Effector memory CD8-positive, alpha-beta T cell (primary cell): ENCODE measurements around the gene MAPK4.
"Not testable (repeated sequence)": the region's sequence is repeated elsewhere in the genome, so short reads cannot be mapped to it uniquely, and the experiment has no call there.

Experiments used
- ATAC-seq: fragments of 150-1000 bp; cut with Tn5 transposase; replicated peaks from 2 replicates; pipeline ENCODE4 v1.10.0; 2021; ENCODE audit warnings: mild to moderate bottlenecking, moderate library complexity
- DNase-seq, 3 experiments: peaks; one replicate each; pipeline ENCODE4 v3.0.0; 2021
- H3K27ac Mint-ChIP-seq, 2 donors: one replicate each; pipeline ENCODE4 v1.8.0; 2022; ENCODE audit warnings: mild to moderate bottlenecking in 2 of 2, mixed read lengths in 2 of 2, moderate library complexity in 2 of 2
- H3K27me3 Mint-ChIP-seq, 2 donors: one replicate each; pipeline ENCODE4 v1.8.0; 2022; ENCODE audit warnings: mixed read lengths in 2 of 2
- H3K36me3 Mint-ChIP-seq: one replicate; pipeline ENCODE4 v1.8.0; 2022; ENCODE audit warnings: mild to moderate bottlenecking, moderate library complexity, mixed read lengths; ENCODE audit not compliant: insufficient read depth
- H3K4me1 Mint-ChIP-seq, 2 donors: one replicate each; pipeline ENCODE4 v1.8.0; 2022; ENCODE audit warnings: low read depth in 2 of 2, mixed read lengths in 2 of 2
- H3K4me3 Mint-ChIP-seq, 2 donors: one replicate each; pipeline ENCODE4 v1.8.0; 2022; ENCODE audit warnings: mild to moderate bottlenecking in 2 of 2, mixed read lengths in 2 of 2, moderate library complexity in 2 of 2
- H3K9me3 Mint-ChIP-seq, 2 donors: one replicate each; pipeline ENCODE4 v1.8.0; 2022; ENCODE audit warnings: mixed read lengths in 2 of 2
- total RNA-seq, 9 experiments: gene quantifications; one replicate each; lab custom pipeline; 2026; lab: John Stamatoyannopoulos, UW

The MAPK4 gene
- total RNA-seq: 0 to 0.30 (median 0) reads per million in 9 experiments

DNA sequence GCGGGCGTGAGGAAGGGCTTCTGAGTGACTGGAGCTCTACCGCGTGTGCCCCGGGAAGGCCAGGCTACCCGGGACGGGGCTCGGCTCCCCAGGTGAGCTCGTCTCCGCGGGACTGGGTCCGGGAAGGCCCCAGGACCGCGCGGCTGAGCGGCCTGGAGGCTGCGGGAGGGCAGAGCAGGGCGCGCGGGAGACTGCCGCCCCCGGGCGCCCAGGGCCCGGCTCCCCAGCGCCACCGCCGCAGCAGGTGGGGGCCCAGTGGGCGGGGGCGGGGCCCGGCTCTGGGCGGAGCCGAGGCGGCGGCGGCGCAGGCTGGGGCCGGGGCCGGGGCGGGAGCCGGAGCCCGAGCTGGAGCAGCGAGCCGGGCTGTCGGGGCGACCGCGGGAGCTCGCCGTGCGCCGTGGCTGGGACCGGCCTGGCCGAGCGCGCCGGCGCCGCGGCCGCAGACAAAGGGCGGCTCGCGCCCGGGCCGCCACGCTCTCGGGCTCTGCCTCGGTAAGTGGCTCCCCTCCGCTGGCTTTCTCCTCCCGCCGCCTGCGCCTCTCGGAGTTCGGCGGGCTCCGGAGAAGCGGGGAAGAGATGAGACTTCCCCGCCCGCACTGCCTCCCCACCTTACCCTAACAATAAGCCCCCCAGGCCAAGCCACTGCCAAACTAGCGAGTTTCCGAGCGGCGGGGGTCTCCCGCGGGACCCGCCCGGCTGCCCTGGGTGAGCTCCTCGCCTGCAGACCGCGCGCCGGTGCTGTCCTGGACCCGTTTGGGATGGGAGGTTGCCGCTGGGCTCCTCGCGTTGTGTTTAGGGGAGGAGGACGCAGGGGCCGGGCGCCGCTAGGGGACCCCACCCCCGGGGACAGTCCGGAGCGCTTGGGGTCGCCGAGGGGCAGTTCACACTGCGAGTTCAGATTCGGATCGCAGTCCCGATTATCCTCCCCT, at the start of gene MAPK4:
Gene MAPK4 (plus strand): TSS at position 336 of the 929 bp plus-strand sequence. CDS start 103,872 bp downstream, outside the sequence.
- H3K36me3 Mint-ChIP-seq: peaks cover 3% of the 10 kb centered on the region
- H3K27ac Mint-ChIP-seq: no peak within 1 kb of the TSS
- H3K4me1 Mint-ChIP-seq: no peaks in the 10 kb centered on the region
- DNase-seq: no peak
- peak; percentile 22 for ATAC-seq
- peaks cover 63 to 85% of the 10 kb centered on the region in 2 donors for H3K27me3 Mint-ChIP-seq
- H3K4me3 Mint-ChIP-seq: peak within 1 kb of the TSS; percentile 53 to 57
- H3K9me3 Mint-ChIP-seq: peaks cover 7% of the 10 kb centered on the region in 2 donors

GRCh38 chr18:50517277-50517676, 42.6 kb upstream of the MAPK4 start:
- ATAC-seq, H3K4me3 Mint-ChIP-seq, H3K36me3 Mint-ChIP-seq, H3K4me1 Mint-ChIP-seq, H3K27ac Mint-ChIP-seq, DNase-seq, H3K9me3 Mint-ChIP-seq: not testable (repeated sequence)
- peaks cover 6 to 13% of the 10 kb centered on the region in 2 donors for H3K27me3 Mint-ChIP-seq

DNA sequence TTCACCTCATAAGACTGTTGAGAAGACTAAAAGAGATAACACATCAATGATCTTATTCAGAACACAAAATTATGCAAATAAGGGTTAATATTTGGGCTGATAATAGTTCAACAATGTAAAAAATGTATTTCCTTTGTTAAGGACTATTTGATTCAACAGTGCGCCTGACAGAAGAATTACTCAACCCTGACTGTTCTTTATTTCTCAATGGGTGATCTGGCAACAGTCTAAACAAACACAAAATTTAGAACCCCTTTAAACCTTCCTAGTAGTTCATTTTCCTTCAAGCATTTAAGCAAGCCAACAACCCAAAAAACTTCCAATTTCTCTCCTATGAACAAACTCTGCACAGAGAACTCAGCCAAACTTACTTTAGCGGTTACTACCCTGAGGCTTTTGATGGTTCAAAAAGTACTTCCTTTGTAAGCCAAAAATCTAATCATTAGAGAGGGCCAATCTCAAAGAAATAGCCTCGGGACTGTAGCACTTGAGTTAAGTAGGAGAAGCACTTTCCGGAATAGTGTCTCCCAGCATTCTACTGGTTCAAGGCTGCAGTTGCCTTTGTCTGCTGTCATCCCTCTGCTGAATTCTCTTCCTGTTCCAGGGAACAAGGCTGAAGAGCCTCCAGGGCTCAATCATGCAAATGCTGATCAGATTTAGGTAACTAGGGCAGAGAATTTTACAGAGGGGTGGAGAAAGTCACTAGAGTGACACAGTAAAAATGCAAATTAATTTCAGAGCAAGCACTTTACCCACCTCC, 40.9 kb upstream of the MAPK4 start:
- Mint-ChIP-seq H3K4me3 (no peak overlapping the region), H3K36me3 (peaks cover 2% of the 10 kb centered on the region)
- ATAC-seq: no peak

GRCh38 chr18:50523165-50523564, 36.7 kb upstream of the MAPK4 start:
- Mint-ChIP-seq H3K9me3 (peaks cover 0 to 3% of the 10 kb centered on the region in 2 donors), H3K4me3 (no peak overlapping the region), H3K27me3 (peaks cover 9 to 21% of the 10 kb centered on the region in 2 donors), H3K4me1 (no peaks in the 10 kb centered on the region), H3K27ac (no peak overlapping the region), H3K36me3 (peaks cover 2% of the 10 kb centered on the region)
- ATAC-seq (no peak), DNase-seq (no peak)

More for the DNA sequence above, 40.9 kb upstream of the MAPK4 start:
- Mint-ChIP-seq H3K27me3 (peaks cover 6 to 22% of the 10 kb centered on the region in 2 donors), H3K4me1 (no peaks in the 10 kb centered on the region), H3K27ac (no peak overlapping the region), H3K9me3 (no peaks in the 10 kb centered on the region)
- no peak for DNase-seq

DNA sequence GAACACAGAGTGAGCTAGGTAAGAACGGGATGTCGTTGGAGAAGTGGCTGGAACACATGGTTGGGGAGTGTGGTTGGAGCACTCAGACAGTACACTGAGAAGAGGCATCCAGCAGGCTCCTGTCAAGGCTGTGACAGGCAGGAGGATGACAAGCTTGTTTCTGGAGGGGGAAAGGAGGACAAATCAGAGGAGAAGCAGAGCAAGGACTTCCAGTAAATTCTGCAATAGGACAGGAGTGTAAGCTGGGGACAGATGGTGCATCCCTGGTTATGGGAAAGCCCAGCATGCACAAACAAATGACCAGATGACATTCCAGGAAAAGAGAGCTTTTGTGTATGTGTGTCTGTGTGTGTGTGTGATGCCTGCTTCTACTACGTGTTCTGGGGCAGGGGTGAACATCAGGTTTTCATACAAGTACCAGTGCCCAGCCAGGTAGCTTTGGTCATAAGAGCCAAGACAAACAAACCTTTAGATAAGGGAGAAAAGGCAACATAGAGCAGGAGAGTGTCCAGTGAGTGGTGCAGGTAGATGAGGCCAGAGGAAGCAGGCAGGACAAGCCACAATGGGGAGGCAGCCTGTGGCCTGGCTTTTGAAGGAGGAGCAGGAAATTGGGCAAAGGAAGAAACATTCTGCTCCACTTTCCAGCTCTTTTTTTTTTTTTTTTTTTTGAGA, 32.1 kb upstream of the MAPK4 start:
- Mint-ChIP-seq H3K36me3 (no peaks in the 10 kb centered on the region), H3K4me3 (no peak overlapping the region), H3K27ac (no peak overlapping the region), H3K27me3 (peaks cover 9 to 27% of the 10 kb centered on the region in 2 donors), H3K4me1 (no peaks in the 10 kb centered on the region), H3K9me3 (peaks cover 5 to 10% of the 10 kb centered on the region in 2 donors)
- no peak for ATAC-seq
- no peak for DNase-seq

- no peaks in the 10 kb centered on the region for H3K36me3 Mint-ChIP-seq
- H3K27ac Mint-ChIP-seq: no peak overlapping the region
- H3K4me3 Mint-ChIP-seq: no peak overlapping the region
- H3K27me3 Mint-ChIP-seq: peaks cover 0 to 21% of the 10 kb centered on the region in 2 donors
- H3K9me3 Mint-ChIP-seq: peaks cover 9 to 16% of the 10 kb centered on the region in 2 donors
- no peaks in the 10 kb centered on the region for H3K4me1 Mint-ChIP-seq
- no peak for DNase-seq
- no peak for ATAC-seq
These were observed 31.1 kb upstream of the MAPK4 start for GRCh38 chr18:50528806-50529205.

DNA sequence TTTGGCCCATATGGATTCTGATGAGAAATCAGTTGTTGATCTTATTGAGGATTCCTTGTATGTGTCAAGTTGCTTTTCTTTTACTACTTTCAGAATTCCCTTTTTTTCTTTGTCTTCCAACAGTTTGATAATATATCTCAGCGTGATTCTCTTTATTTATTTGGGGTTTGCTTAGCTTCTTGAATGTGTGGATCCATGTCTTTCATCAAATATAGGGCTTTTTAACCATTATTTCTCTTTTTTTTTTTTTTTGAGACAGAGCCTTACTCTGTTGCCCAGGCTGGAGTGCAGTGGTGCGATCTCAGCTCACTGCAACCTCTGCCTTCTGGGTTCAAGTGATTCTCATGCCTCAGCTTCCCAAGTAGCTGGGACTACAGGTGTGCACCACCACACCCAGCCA, 26.1 kb upstream of the MAPK4 start:
- not testable (repeated sequence) for H3K4me3 Mint-ChIP-seq, H3K36me3 Mint-ChIP-seq
- H3K9me3 Mint-ChIP-seq: peaks cover 8 to 24% of the 10 kb centered on the region in 2 donors

DNA sequence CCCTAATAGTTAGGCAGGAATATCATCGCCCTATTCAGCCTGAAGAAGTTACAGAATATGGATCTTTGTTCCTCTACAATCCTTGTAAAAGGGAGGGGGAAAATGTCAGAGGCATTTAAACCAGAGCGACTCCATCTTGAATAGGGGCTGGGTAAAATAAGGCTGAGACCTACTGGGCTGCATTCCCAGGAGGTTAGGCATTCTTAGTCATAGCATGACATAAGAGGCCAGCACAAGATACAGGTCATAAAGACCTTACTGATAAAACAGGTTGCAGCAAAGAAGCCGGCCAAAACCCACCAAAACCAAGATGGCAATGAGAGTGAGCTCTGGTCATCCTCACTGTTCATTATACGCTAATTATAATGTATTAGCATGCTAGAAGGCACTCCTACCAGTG, 15.4 kb upstream of the MAPK4 start:
- H3K27ac Mint-ChIP-seq, H3K9me3 Mint-ChIP-seq, H3K4me1 Mint-ChIP-seq, H3K4me3 Mint-ChIP-seq, H3K36me3 Mint-ChIP-seq, ATAC-seq, DNase-seq: not testable (repeated sequence)
- H3K27me3 Mint-ChIP-seq: peaks cover 5 to 15% of the 10 kb centered on the region in 2 donors

More for the DNA sequence above, 26.1 kb upstream of the MAPK4 start:
- DNase-seq, H3K27ac Mint-ChIP-seq, ATAC-seq, H3K4me1 Mint-ChIP-seq: not testable (repeated sequence)
- H3K27me3 Mint-ChIP-seq: peaks cover 0 to 11% of the 10 kb centered on the region in 2 donors

GRCh38 chr18:50545936-50546335, 14.0 kb upstream of the MAPK4 start:
- no peak for DNase-seq
- H3K4me1 Mint-ChIP-seq: no peaks in the 10 kb centered on the region
- H3K27me3 Mint-ChIP-seq: peaks cover 5 to 15% of the 10 kb centered on the region in 2 donors
- H3K36me3 Mint-ChIP-seq: no peaks in the 10 kb centered on the region
- no peak for ATAC-seq
- H3K4me3 Mint-ChIP-seq: no peak overlapping the region
- H3K27ac Mint-ChIP-seq: no peak overlapping the region
- H3K9me3 Mint-ChIP-seq: peaks cover 0 to 6% of the 10 kb centered on the region in 2 donors

DNA sequence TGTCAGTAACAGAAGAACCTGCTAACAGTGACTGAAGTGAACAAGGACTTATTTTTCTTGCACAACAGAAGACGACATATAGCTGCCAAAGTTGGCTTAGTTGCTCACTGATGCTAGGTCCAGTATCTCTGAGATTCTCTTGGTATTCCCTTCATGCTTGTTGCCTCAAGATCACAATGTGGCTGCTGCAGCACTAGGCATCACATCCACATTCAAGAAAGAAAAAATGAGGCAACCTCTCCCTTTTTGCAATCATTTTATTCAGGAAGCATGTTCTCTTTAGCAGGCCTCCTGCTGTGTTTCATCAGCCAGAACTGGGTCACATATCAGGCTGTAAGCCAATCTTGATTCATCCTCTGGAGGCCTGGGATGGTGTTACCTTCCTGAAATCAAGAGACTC, 11.7 kb upstream of the MAPK4 start:
- no peaks in the 10 kb centered on the region for H3K36me3 Mint-ChIP-seq
- ATAC-seq (no peak), DNase-seq (no peak)
- peaks cover 0 to 6% of the 10 kb centered on the region in 2 donors for H3K9me3 Mint-ChIP-seq
- no peak overlapping the region for H3K27ac Mint-ChIP-seq
- H3K4me3 Mint-ChIP-seq: no peak overlapping the region
- no peaks in the 10 kb centered on the region for H3K4me1 Mint-ChIP-seq
- peaks cover 17 to 22% of the 10 kb centered on the region in 2 donors for H3K27me3 Mint-ChIP-seq

GRCh38 chr18:50551651-50552050, 8.2 kb upstream of the MAPK4 start:
- H3K9me3 Mint-ChIP-seq: peaks cover 8 to 13% of the 10 kb centered on the region in 2 donors

DNA sequence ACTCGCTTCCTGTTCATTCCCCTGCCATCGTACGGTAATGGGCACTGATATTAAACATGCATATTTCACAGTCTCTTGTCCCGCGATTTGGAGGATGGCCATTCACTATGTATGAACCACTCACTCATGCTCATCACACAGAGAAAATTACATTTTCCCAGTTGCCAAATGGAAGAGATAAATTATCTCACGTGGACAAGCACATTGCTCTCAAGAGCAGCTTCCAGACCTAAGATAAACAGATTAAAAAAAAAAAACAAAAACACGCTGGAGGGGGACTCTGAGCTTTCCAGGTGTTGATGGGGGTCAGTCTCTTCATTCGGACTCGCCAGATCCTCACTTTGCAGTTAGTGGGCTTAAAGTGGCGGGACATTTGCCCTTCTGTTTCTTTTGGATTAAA, 1.7 kb upstream of the MAPK4 start:
- DNase-seq (no peak), ATAC-seq (no peak)
- Mint-ChIP-seq H3K4me1 (no peaks in the 10 kb centered on the region), H3K36me3 (peaks cover 3% of the 10 kb centered on the region), H3K27ac (no peak overlapping the region), H3K9me3 (peaks cover 7 to 8% of the 10 kb centered on the region in 2 donors), H3K27me3 (peaks cover 70 to 85% of the 10 kb centered on the region in 2 donors), H3K4me3 (no peak overlapping the region)

More at GRCh38 chr18:50551651-50552050, 8.2 kb upstream of the MAPK4 start:
- not testable (repeated sequence) for H3K27ac Mint-ChIP-seq, DNase-seq, ATAC-seq, H3K36me3 Mint-ChIP-seq, H3K4me3 Mint-ChIP-seq, H3K4me1 Mint-ChIP-seq
- H3K27me3 Mint-ChIP-seq: peaks cover 38 to 53% of the 10 kb centered on the region in 2 donors
